ENCODE results near the gene NFATC2.

Gene NFATC2

GRCh38 chr20:51356871-51357270 is 185.6 kb downstream of the NFATC2 start:
- no peak for TF ChIP-seq CTCF (IDR thresholded peaks at IDR 0.05; ENCODE audit: low read length, missing control alignments)
- H3K4me3 ChIP-seq (replicated peaks; ENCODE audit: low read depth, low read length) = no peak overlapping the region
- no peak for DNase-seq (ENCODE audit: low read depth)

GRCh38 chr20:51354769-51355319 is 187.7 kb downstream of the NFATC2 start:
- DNase-seq (ENCODE audit: low read depth) = no peak
- TF ChIP-seq CTCF (IDR thresholded peaks at IDR 0.05; ENCODE audit: low read length, missing control alignments) = no peak

GRCh38 chr20:51354191-51354768 is 188.2 kb downstream of the NFATC2 start:
- no peak for DNase-seq (ENCODE audit: low read depth)
- no peak for TF ChIP-seq CTCF (IDR thresholded peaks at IDR 0.05; ENCODE audit: low read length, missing control alignments)
- no peak overlapping the region for H3K4me3 ChIP-seq (replicated peaks; ENCODE audit: low read depth, low read length)

More at GRCh38 chr20:51354769-51355319, 187.7 kb downstream of the NFATC2 start:
- no peak overlapping the region for H3K4me3 ChIP-seq (replicated peaks; ENCODE audit: low read depth, low read length)

DNA sequence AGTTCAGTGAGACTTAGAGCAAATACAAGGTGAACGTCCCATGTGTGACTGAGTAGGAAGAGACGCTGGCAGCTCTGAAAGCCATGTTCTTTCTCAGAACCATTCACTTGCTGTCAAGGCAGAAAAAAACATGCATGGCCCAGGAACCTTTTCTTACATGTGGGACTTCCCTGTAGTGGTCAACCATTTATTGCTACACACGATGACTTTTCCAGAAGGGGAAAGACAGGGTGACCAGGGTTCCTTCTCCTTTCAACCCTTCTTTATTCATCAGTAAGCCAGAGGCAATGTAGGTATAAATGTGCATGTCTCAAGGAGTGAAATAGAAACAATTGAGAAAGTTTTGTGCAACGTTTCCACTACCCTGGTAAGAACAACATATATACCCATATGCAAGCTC is 189.0 kb downstream of the NFATC2 start:
- TF ChIP-seq CTCF (IDR thresholded peaks at IDR 0.05; ENCODE audit: low read length, missing control alignments) = no peak
- no peak for DNase-seq (ENCODE audit: low read depth)
- H3K4me3 ChIP-seq (replicated peaks; ENCODE audit: low read depth, low read length) = no peak overlapping the region

DNA sequence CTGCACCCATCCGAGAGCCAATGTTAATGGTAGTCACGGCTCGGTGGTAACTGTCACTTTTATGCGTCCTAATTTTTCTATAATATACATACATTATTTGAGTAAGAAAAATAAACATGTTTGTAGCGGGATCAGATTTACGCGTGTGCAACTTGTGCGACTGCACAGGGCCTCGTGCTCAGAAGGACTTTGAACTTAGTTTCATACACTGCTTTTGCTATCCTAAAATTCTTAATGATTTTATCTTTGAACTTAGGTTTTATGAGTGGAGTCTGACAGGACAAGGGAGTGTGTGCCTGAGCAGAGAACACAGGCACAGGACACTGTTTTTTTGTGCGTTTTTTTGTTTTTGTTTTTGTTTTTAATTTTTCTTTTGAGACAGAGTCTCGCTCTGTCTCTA is 189.7 kb downstream of the NFATC2 start:
- DNase-seq (ENCODE audit: low read depth) = no peak
- no peak overlapping the region for H3K4me3 ChIP-seq (replicated peaks; ENCODE audit: low read depth, low read length)
- no peak for TF ChIP-seq CTCF (IDR thresholded peaks at IDR 0.05; ENCODE audit: low read length, missing control alignments)

DNA sequence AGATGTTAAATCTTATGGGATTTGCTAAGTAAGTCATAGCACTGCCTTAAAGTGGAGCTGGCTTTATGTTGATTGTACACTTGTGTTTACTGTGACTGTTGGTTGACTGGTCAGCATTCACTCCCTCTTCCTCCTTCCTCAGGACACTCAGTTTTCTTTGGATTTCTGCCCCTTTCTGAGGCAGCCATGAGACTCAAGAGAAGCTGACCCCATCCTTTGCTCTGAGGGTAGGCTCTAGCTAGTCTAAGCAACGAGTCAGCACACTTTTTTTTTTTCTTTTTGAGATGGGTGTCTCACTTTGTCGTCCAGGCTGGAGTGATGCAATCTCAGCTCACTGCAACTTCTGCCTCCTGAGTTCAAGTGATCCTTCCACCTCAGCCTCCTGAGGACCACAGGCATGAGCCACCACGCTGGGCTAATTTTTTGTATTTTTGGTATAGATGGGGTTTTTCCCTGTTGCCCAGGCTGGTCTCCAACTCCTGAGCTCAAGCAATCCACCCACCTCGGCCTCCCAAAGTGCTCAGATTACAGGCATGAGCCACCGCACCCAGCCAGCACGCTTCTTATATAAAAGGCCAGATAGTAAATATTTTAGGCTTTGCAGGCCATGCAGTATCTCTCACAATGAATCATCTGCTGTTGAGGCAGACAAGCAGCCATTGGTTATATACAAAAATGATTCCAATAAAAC is 191.4 kb downstream of the NFATC2 start:
- DNase-seq (ENCODE audit: low read depth) = peak; percentile 70
- no peak overlapping the region for H3K4me3 ChIP-seq (replicated peaks; ENCODE audit: low read depth, low read length)
- TF ChIP-seq CTCF (IDR thresholded peaks at IDR 0.05; ENCODE audit: low read length, missing control alignments) = no peak
